ENCODE results near the gene DRD4. TPM values are rescaled to one million over a fixed set of nuclear protein-coding genes. Genes with fewer than 3 reads are reported as not detected.

Gene DRD4
- total RNA-seq, 3 donors from 2014 or later: 1.2 to 2.4 (median 1.8) TPM

GRCh38 chr11:607020-607780 is 29.9 kb upstream of the DRD4 start:
- ATAC-seq: no peak
- H3K36me3 ChIP-seq (ENCODE audit: low read depth): peaks cover 23% of the 10 kb centered on the region

GRCh38 chr11:607971-608659 is 29.0 kb upstream of the DRD4 start:
- H3K4me3 ChIP-seq: no peak overlapping the region
- intact Hi-C loops (cut with DNase I, micrococcal nuclease): no loop called here
- ATAC-seq (no peak), DNase-seq (peak in 2 of 3 donors; percentile 26 to 47)
- TF ChIP-seq CTCF (IDR thresholded peaks at IDR 0.05): no peak
- peaks cover 9% of the 10 kb centered on the region for H3K4me1 ChIP-seq (ENCODE audit: low read depth)
- H3K9me3 ChIP-seq: no peaks in the 10 kb centered on the region
- H3K36me3 ChIP-seq (ENCODE audit: low read depth): peaks cover 23% of the 10 kb centered on the region

More at GRCh38 chr11:607020-607780, 29.9 kb upstream of the DRD4 start:
- Histone ChIP-seq H3K4me1 (ENCODE audit: low read depth) (peaks cover 2% of the 10 kb centered on the region), H3K9me3 (no peaks in the 10 kb centered on the region), H3K4me3 (no peak overlapping the region)
- intact Hi-C loops (cut with DNase I, micrococcal nuclease): no loop called here
- DNase-seq: peak in 2 of 3 donors; percentile 19 to 45
- TF ChIP-seq CTCF (IDR thresholded peaks at IDR 0.05): no peak

GRCh38 chr11:608791-609251 is 28.2 kb upstream of the DRD4 start:
- Histone ChIP-seq H3K9me3 (no peaks in the 10 kb centered on the region), H3K36me3 (ENCODE audit: low read depth) (peaks cover 23% of the 10 kb centered on the region), H3K4me1 (ENCODE audit: low read depth) (peaks cover 14% of the 10 kb centered on the region), H3K4me3 (no peak overlapping the region)
- DNase-seq (peak in 2 of 3 donors; percentile 24 to 46), ATAC-seq (no peak)
- intact Hi-C loops (cut with DNase I, micrococcal nuclease): no loop called here
- TF ChIP-seq CTCF (IDR thresholded peaks at IDR 0.05): no peak

GRCh38 chr11:609341-609811 is 27.7 kb upstream of the DRD4 start:
- Histone ChIP-seq H3K4me1 (ENCODE audit: low read depth) (peaks cover 20% of the 10 kb centered on the region), H3K4me3 (no peak overlapping the region), H3K9me3 (no peaks in the 10 kb centered on the region), H3K36me3 (ENCODE audit: low read depth) (peaks cover 23% of the 10 kb centered on the region)
- ATAC-seq (no peak), DNase-seq (peak in 2 of 3 donors; percentile 23 to 49)
- intact Hi-C loops (cut with DNase I, micrococcal nuclease): no loop called here
- no peak for TF ChIP-seq CTCF (IDR thresholded peaks at IDR 0.05)

GRCh38 chr11:610146-610801 is 26.8 kb upstream of the DRD4 start:
- intact Hi-C loops (cut with DNase I, micrococcal nuclease): no loop called here
- peak in 2 of 3 donors; percentile 24 to 45 for DNase-seq
- no peak for TF ChIP-seq CTCF (IDR thresholded peaks at IDR 0.05)
- no peak overlapping the region for H3K4me3 ChIP-seq
- no peaks in the 10 kb centered on the region for H3K9me3 ChIP-seq
- no peak for ATAC-seq
- peaks cover 29% of the 10 kb centered on the region for H3K4me1 ChIP-seq (ENCODE audit: low read depth)
- H3K36me3 ChIP-seq (ENCODE audit: low read depth): peaks cover 18% of the 10 kb centered on the region
